Esophagus muscularis mucosa (tissue), 3 donors: ENCODE measurements around the gene PTPRE.

Experiments used
- CTCF ChIP-seq, 3 experiments: fragments of 200-600 bp in 2 of 3; fragments of 450-650 bp in 1 of 3; sonication (generic) in 2 of 3; IDR thresholded peaks; one replicate each; pipeline ENCODE4 v1.5.1; 2017 to 2019; ENCODE audit warnings: antibody characterized with exemption in 3 of 3, mild to moderate bottlenecking in 2 of 3, moderate library complexity in 1 of 3
- POLR2AphosphoS5 ChIP-seq, 2 donors: sonication (generic); formaldehyde crosslinking; IDR thresholded peaks; one replicate each; pipeline ENCODE4 v1.6.1; 2017; ENCODE audit warnings: antibody characterized with exemption in 2 of 2

GRCh38 chr10:127987467-127988380, 80.8 kb downstream of the PTPRE start:
- TF ChIP-seq CTCF (IDR thresholded peaks at IDR 0.05): no peak
- no peak for TF ChIP-seq POLR2AphosphoS5 (IDR thresholded peaks at IDR 0.05)
